GM12878 (cell line): Measurements from ENCODE around the gene SELPLG. TPM values are rescaled to one million over a fixed set of nuclear protein-coding genes. Genes with fewer than 3 reads are reported as not detected.

ENCODE experiments used
- ATAC-seq: fragments of 200-7000 bp; cut with Tn5 transposase; 3 replicates; pipeline ENCODE4 v1.9.1; 2020; ENCODE audit warnings: mild to moderate bottlenecking, moderate library complexity
- BruUV-seq: library from RNA; stranded (reverse); fragments of 400-500 nt; replicated peaks from 2 replicates; lab custom pipeline; 2021; lab: Mats Ljungman, UMichigan
- CTCF ChIA-PET: fragments of 300-600 bp; sonication (Branson Sonifier 250); formaldehyde crosslinking; extraction: SDS; loops from one replicate; lab custom pipeline; 2021; ENCODE audit warnings: inconsistent platforms; lab: Yijun Ruan, JAX
- POLR2A ChIA-PET: fragments of 350-600 bp; formaldehyde crosslinking; extraction: SDS; loops from one replicate; lab custom pipeline; 2021; ENCODE audit warnings: inconsistent platforms; lab: Charles Lee
- RAD21 ChIA-PET: fragments of 300-600 bp; sonication (Branson Sonifier 250); formaldehyde crosslinking; loops from one replicate; lab custom pipeline; 2023; ENCODE audit warnings: antibody characterized with exemption; ENCODE audit not compliant: unreplicated experiment; lab: Charles Lee
- SMC1A ChIA-PET: fragments of 300-600 bp; sonication (Branson Sonifier 250); formaldehyde crosslinking; loops from one replicate; lab custom pipeline; 2023; ENCODE audit not compliant: unreplicated experiment, uncharacterized antibody; lab: Charles Lee
- DNase-seq: peaks from one replicate; pipeline ENCODE4 v3.0.0-alpha.2; 2011; ENCODE audit warnings: low read depth, low spot score
- FAIRE-seq: peaks from 3 replicates; lab custom pipeline; 2011; peaks lifted over from hg19 to GRCh38; lab: Jason Lieb, UNC
- H2AFZ ChIP-seq: 2 replicates; pipeline ENCODE4 v1.6.0; 2011; ENCODE audit warnings: low read depth, low read length, control low read depth; ENCODE audit not compliant: control insufficient read depth
- H3K27ac ChIP-seq: 2 replicates; pipeline ENCODE4 v1.5.1; 2011; ENCODE audit warnings: control low read depth; ENCODE audit not compliant: control insufficient read depth, insufficient read depth
- H3K27me3 ChIP-seq, 2 experiments: replicated peaks in 1 of 2; 2 replicates each; pipeline versions ENCODE4 v1.6.0 to v1.6.1; 2011; ENCODE audit warnings: low read length in 1 of 2; ENCODE audit not compliant: control insufficient read depth in 2 of 2, insufficient read depth in 2 of 2
- H3K36me3 ChIP-seq, 2 experiments: 2 replicates each; pipeline ENCODE4 v1.5.1; 2011; ENCODE audit warnings: low read length in 1 of 2; ENCODE audit not compliant: control insufficient read depth in 2 of 2, insufficient read depth in 2 of 2
- H3K4me1 ChIP-seq: 2 replicates; pipeline ENCODE4 v1.6.1; 2011; ENCODE audit warnings: mild to moderate bottlenecking, low read length, moderate library complexity, mixed read lengths; ENCODE audit not compliant: control insufficient read depth, insufficient read depth
- H3K4me2 ChIP-seq: 2 replicates; pipeline ENCODE4 v1.6.0; 2011; ENCODE audit warnings: control low read depth; ENCODE audit not compliant: control insufficient read depth, insufficient read depth
- H3K4me3 ChIP-seq: fragments of 200-600 bp; sonication (generic); 2 replicates; pipeline ENCODE4 v1.5.1; 2016
- H3K79me2 ChIP-seq: 2 replicates; pipeline ENCODE4 v1.6.0; 2011; ENCODE audit warnings: low read length; ENCODE audit not compliant: control insufficient read depth, insufficient read depth
- H3K9ac ChIP-seq: 2 replicates; pipeline ENCODE4 v1.8.0; 2011; ENCODE audit warnings: low read length, control low read depth, mixed read lengths; ENCODE audit not compliant: control insufficient read depth, insufficient read depth
- H3K9me3 ChIP-seq: replicated peaks from 3 replicates; pipeline ENCODE4 v1.5.1; 2011; ENCODE audit warnings: mild to moderate bottlenecking, low read length; ENCODE audit not compliant: control insufficient read depth, insufficient read depth
- H4K20me1 ChIP-seq: 2 replicates; pipeline ENCODE4 v1.6.0; 2011; ENCODE audit not compliant: control insufficient read depth, insufficient read depth
- RCOR1 ChIP-seq: conservative IDR thresholded peaks from 2 replicates; pipeline ENCODE4 v1.6.1; 2012; ENCODE audit warnings: low read depth, low read length, improper control_type of control experiment
- STAT1 ChIP-seq: fragments of 450-650 bp; conservative IDR thresholded peaks from 2 replicates; pipeline ENCODE4 v1.6.1; 2014; ENCODE audit warnings: antibody characterized with exemption, mild to moderate bottlenecking
- STAT3 ChIP-seq: IDR thresholded peaks from 2 replicates; pipeline ENCODE4 v1.6.1; 2011; ENCODE audit warnings: low read depth, low read length, improper control_type of control experiment
- WGBS: methylation state at CpG from one replicate; pipeline ENCODE4 v1.1.6; 2016; ENCODE audit warnings: low lambda C conversion rate; ENCODE audit not compliant: insufficient replicate concordance, insufficient coverage; ENCODE audit errors: missing lambda C conversion rate; 5-methylcytosine and 5-hydroxymethylcytosine counted together
- in situ Hi-C: fragments of 300-500 bp; cut with MboI; formaldehyde crosslinking; loops from 9 replicates; pipeline ENCODE4 v1.14.3; 2018; ENCODE audit warnings: mixed read lengths
- intact Hi-C: fragments of 100-400 bp; cut with micrococcal nuclease; formaldehyde crosslinking; loops from one replicate; pipeline ENCODE4 v1.14.2; 2022; ENCODE audit not compliant: unreplicated experiment
- polyA plus RNA-seq, 11 experiments: library from polyadenylated mRNA; depleted of rRNA in 4 of 11; unstranded in 6 of 11; stranded (reverse) in 5 of 11; fragments of >200 nt; fragmentation: Nextera tagmentation in 4 of 11; fragmentation: Illumina TruSeq in 1 of 11; extraction: Ambion mirVana in 4 of 11; extraction: Trizol in 1 of 11; gene quantifications; 1 replicate in 1 of 11; 2 replicates in 10 of 11; pipeline versions ENCODE4 v1.2.1 to v1.2.3, GENCODE V29; 2011 to 2016; ENCODE audit warnings: inconsistent platforms in 2 of 11, missing spikeins in 2 of 11, low read depth in 1 of 11
- total RNA-seq, 4 experiments: library from RNA; depleted of rRNA in 3 of 4; stranded (reverse); fragments of >200 nt in 3 of 4; fragmentation: Illumina TruSeq in 1 of 4; extraction: Trizol in 1 of 4; gene quantifications; 2 replicates each; pipeline versions ENCODE4 v1.2.1 to v1.2.3, GENCODE V29; 2013 to 2021
- TF ChIP-seq, protein P1 (sequence below): IDR thresholded peaks from 2 replicates; pipeline ENCODE4 v1.6.1; 2012; ENCODE audit warnings: low read length, inconsistent platforms
- TF ChIP-seq, protein P2 (sequence below): fragments of 450-650 bp; IDR thresholded peaks from 2 replicates; pipeline ENCODE4 v1.6.1; 2017; ENCODE audit warnings: mild to moderate bottlenecking, low read depth, inconsistent platforms; ENCODE audit not compliant: poor library complexity, severe bottlenecking
- TF ChIP-seq, protein P3 (sequence below): IDR thresholded peaks from 2 replicates; pipeline ENCODE4 v1.6.1; 2011; ENCODE audit warnings: borderline replicate concordance, low read depth, mild to moderate bottlenecking, moderate library complexity, mixed read lengths, low read length; ENCODE audit not compliant: insufficient read depth; ENCODE audit errors: extremely low read length

Gene SELPLG
- total and polyA plus RNA-seq, 10 of the 15 experiments (the other 5 are each of a cell fraction or from before 2014, with no cell fraction given) = 3.2 to 32.3 (median 23.9) TPM

DNA sequence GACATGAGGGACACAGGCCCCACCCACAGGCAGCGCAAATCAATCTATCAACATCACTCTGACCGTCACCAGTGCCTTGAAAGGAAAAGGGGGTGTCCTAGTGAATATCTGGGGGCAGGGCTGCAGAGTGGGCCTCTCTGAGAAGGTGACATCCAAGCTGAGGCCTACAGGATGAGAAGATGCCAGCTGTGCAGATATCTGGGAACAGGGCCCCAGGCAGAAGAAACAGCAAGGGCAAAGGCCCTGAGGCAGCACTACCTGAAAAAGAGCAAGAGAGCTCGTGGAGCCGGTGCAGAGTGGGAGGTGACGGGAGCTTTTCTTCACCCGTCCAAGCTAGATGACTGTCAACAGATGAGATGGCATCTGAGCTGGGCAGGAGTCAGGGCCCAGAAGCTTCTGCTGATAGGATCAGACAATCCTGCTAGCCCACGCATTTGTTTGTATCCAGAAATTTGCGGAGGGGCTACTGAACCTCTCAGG lies 23.3 kb downstream of the SELPLG start:
- TF ChIP-seq STAT1 (no peak), RCOR1 (no peak), STAT3 (no peak)
- TF ChIP-seq, protein P1, sequence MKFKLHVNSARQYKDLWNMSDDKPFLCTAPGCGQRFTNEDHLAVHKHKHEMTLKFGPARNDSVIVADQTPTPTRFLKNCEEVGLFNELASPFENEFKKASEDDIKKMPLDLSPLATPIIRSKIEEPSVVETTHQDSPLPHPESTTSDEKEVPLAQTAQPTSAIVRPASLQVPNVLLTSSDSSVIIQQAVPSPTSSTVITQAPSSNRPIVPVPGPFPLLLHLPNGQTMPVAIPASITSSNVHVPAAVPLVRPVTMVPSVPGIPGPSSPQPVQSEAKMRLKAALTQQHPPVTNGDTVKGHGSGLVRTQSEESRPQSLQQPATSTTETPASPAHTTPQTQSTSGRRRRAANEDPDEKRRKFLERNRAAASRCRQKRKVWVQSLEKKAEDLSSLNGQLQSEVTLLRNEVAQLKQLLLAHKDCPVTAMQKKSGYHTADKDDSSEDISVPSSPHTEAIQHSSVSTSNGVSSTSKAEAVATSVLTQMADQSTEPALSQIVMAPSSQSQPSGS = no peak
- TF ChIP-seq, protein P2, sequence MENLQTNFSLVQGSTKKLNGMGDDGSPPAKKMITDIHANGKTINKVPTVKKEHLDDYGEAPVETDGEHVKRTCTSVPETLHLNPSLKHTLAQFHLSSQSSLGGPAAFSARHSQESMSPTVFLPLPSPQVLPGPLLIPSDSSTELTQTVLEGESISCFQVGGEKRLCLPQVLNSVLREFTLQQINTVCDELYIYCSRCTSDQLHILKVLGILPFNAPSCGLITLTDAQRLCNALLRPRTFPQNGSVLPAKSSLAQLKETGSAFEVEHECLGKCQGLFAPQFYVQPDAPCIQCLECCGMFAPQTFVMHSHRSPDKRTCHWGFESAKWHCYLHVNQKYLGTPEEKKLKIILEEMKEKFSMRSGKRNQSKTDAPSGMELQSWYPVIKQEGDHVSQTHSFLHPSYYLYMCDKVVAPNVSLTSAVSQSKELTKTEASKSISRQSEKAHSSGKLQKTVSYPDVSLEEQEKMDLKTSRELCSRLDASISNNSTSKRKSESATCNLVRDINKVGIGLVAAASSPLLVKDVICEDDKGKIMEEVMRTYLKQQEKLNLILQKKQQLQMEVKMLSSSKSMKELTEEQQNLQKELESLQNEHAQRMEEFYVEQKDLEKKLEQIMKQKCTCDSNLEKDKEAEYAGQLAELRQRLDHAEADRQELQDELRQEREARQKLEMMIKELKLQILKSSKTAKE = no peak
- TF ChIP-seq, protein P3, sequence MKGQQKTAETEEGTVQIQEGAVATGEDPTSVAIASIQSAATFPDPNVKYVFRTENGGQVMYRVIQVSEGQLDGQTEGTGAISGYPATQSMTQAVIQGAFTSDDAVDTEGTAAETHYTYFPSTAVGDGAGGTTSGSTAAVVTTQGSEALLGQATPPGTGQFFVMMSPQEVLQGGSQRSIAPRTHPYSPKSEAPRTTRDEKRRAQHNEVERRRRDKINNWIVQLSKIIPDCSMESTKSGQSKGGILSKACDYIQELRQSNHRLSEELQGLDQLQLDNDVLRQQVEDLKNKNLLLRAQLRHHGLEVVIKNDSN = no peak
- WGBS = 94% methylated on average over 8 of the region's 8 CpGs
- ATAC-seq = no peak
- no peak overlapping the region for H3K9ac ChIP-seq
- DNase-seq = no peak
- no peaks in the 10 kb centered on the region for H3K27me3 ChIP-seq
- SMC1A ChIA-PET = interaction anchor here (1.0 to 1.6 kb wide), 3 partner anchors 24 to 84 kb away, joined by 3 read pairs; partner anchors contain the start of gene SELPLG
- RAD21 ChIA-PET = interaction anchor here (15.9 kb wide), 1 partner anchor 42 kb away, joined by 633 read pairs; the partner anchor contains the start of genes ISCU and SART3
- POLR2A ChIA-PET = no interaction called here
- H2AFZ ChIP-seq = no peak overlapping the region
- no peaks in the 10 kb centered on the region for H4K20me1 ChIP-seq
- no peaks in the 10 kb centered on the region for H3K36me3 ChIP-seq
- intact Hi-C loops (no loop called here), in situ Hi-C loops (no loop called here)
- peaks cover 8% of the 10 kb centered on the region; the same call in 1 of the 3 replicates for H3K9me3 ChIP-seq
- no TSS peak for BruUV-seq
- H3K4me3 ChIP-seq = no peak overlapping the region
- peaks cover 40% of the 10 kb centered on the region for H3K4me1 ChIP-seq
- H3K27ac ChIP-seq = no peak overlapping the region
- no peak overlapping the region for H3K4me2 ChIP-seq
- CTCF ChIA-PET = interaction anchor here (1.4 to 17.2 kb wide), 2 partner anchors 8 to 42 kb away, joined by 3 to 866 read pairs; partner anchors contain the start of genes ISCU and SART3
- FAIRE-seq = no peak
- no peaks in the 10 kb centered on the region for H3K79me2 ChIP-seq
